HEK293T (cell line): ENCODE data around the gene ALOX12B.
"Not testable (repeated sequence)": the region's sequence is repeated elsewhere in the genome, so short reads cannot be mapped to it uniquely, and the experiment has no call there.

Source experiments
- CTCF ChIA-PET: fragments of 350-600 bp; formaldehyde crosslinking; extraction: SDS; loops from one replicate; lab custom pipeline; 2021; ENCODE audit warnings: antibody characterized with exemption, inconsistent platforms; lab: Yijun Ruan, JAX
- POLR2A ChIA-PET: fragments of 350-600 bp; formaldehyde crosslinking; extraction: SDS; loops from one replicate; lab custom pipeline; 2020; ENCODE audit warnings: antibody characterized with exemption, inconsistent platforms; lab: Yijun Ruan, JAX
- DNase-seq: peaks from one replicate; pipeline ENCODE4 v3.0.0; 2012; ENCODE audit warnings: mixed read lengths; ENCODE audit errors: extremely low spot score
- ARNT ChIP-seq: fragments of 450-650 bp; IDR thresholded peaks from 2 replicates; pipeline ENCODE4 v1.6.1; 2017; ENCODE audit warnings: mild to moderate bottlenecking
- BHLHE40 ChIP-seq: fragments of 450-650 bp; IDR thresholded peaks from 2 replicates; pipeline ENCODE4 v1.6.1; 2016; ENCODE audit warnings: mild to moderate bottlenecking, moderate library complexity, borderline replicate concordance
- CTBP1 ChIP-seq: fragments of 450-650 bp; IDR thresholded peaks from 2 replicates; pipeline ENCODE4 v1.6.1; 2016; ENCODE audit warnings: borderline replicate concordance
- ELF4 ChIP-seq: fragments of 450-650 bp; IDR thresholded peaks from 2 replicates; pipeline ENCODE4 v1.6.1; 2017; ENCODE audit warnings: antibody characterized with exemption
- FOXA1 ChIP-seq: fragments of 450-650 bp; IDR thresholded peaks from 2 replicates; pipeline ENCODE4 v1.6.1; 2016; ENCODE audit warnings: mild to moderate bottlenecking
- FOXK2 ChIP-seq: fragments of 450-650 bp; IDR thresholded peaks from 2 replicates; pipeline ENCODE4 v1.6.1; 2016; ENCODE audit warnings: mild to moderate bottlenecking
- FOXM1 ChIP-seq: fragments of 450-650 bp; IDR thresholded peaks from 2 replicates; pipeline ENCODE4 v1.6.1; 2017; ENCODE audit warnings: mild to moderate bottlenecking, borderline replicate concordance
- HDGF ChIP-seq: fragments of 450-650 bp; IDR thresholded peaks from 2 replicates; pipeline ENCODE4 v1.6.1; 2017; ENCODE audit warnings: antibody characterized with exemption, borderline replicate concordance
- L3MBTL2 ChIP-seq: fragments of 450-650 bp; conservative IDR thresholded peaks from 2 replicates; pipeline ENCODE4 v1.6.1; 2016; ENCODE audit warnings: mild to moderate bottlenecking
- LEF1 ChIP-seq: fragments of 450-650 bp; IDR thresholded peaks from 2 replicates; pipeline ENCODE4 v1.6.1; 2017; ENCODE audit warnings: mild to moderate bottlenecking, borderline replicate concordance
- NFRKB ChIP-seq: fragments of 450-650 bp; IDR thresholded peaks from 2 replicates; pipeline ENCODE4 v1.6.1; 2016; ENCODE audit warnings: mild to moderate bottlenecking, moderate library complexity
- PKNOX1 ChIP-seq: fragments of 450-650 bp; IDR thresholded peaks from 2 replicates; pipeline ENCODE4 v1.6.1; 2016
- SP1 ChIP-seq: fragments of 450-650 bp; IDR thresholded peaks from 2 replicates; pipeline ENCODE4 v1.6.1; 2017
- SUZ12 ChIP-seq: fragments of 450-650 bp; IDR thresholded peaks from 2 replicates; pipeline ENCODE4 v1.6.1; 2016; ENCODE audit warnings: mild to moderate bottlenecking
- TARDBP ChIP-seq: fragments of 450-650 bp; IDR thresholded peaks from 2 replicates; pipeline ENCODE4 v1.6.1; 2016
- ZNF384 ChIP-seq: fragments of 450-650 bp; IDR thresholded peaks from 2 replicates; pipeline ENCODE4 v1.6.1; 2016

ALOX12B gene

GRCh38 chr17:8080799-8081219 is 6.7 kb downstream of the ALOX12B start:
- ChIA-PET CTCF (interaction anchor here (0.6 to 2.1 kb wide), 5 partner anchors 10 to 838 kb away, joined by 3 to 8 read pairs (median 3); no protein-coding TSS in a partner anchor), POLR2A (interaction anchor here (1.0 kb wide), 1 partner anchor 18 kb away, joined by 4 read pairs; no protein-coding TSS in a partner anchor)
- DNase-seq: no peak
- TF ChIP-seq NFRKB (no peak), FOXA1 (no peak), CTBP1 (no peak), TARDBP (no peak), LEF1 (no peak), PKNOX1 (no peak), FOXK2 (no peak), L3MBTL2 (no peak), FOXM1 (no peak), SUZ12 (no peak), HDGF (no peak)

- peak; percentile 60; the same call in 1 of the 2 replicates for TF ChIP-seq L3MBTL2
- TF ChIP-seq HDGF: no peak
- ChIA-PET CTCF (interaction anchor here (0.6 to 2.1 kb wide), 5 partner anchors 10 to 838 kb away, joined by 3 to 8 read pairs (median 3); no protein-coding TSS in a partner anchor), POLR2A (interaction anchor here (1.0 kb wide), 1 partner anchor 18 kb away, joined by 4 read pairs; no protein-coding TSS in a partner anchor)
- DNase-seq: no peak
These were observed 7.2 kb downstream of the ALOX12B start for GRCh38 chr17:8080208-8080798.

GRCh38 chr17:8079291-8080207 is 8.0 kb downstream of the ALOX12B start:
- ChIA-PET CTCF (interaction anchor here (0.7 to 2.1 kb wide), 7 partner anchors 9 to 83 kb away, joined by 3 to 8 read pairs (median 3); no protein-coding TSS in a partner anchor), POLR2A (interaction anchor here (0.7 to 1.0 kb wide), 3 partner anchors 11 to 18 kb away, joined by 4 read pairs; no protein-coding TSS in a partner anchor)
- peak; percentile 90 for DNase-seq
- TF ChIP-seq BHLHE40 (no peak), L3MBTL2 (peak; percentile 59)

- CTCF ChIA-PET: interaction anchor here (0.9 to 1.0 kb wide), 2 partner anchors 15 to 41 kb away, joined by 3 read pairs; no protein-coding TSS in a partner anchor
- POLR2A ChIA-PET, DNase-seq: not testable (repeated sequence)
These were observed 9.6 kb downstream of the ALOX12B start for GRCh38 chr17:8077939-8078338.

- CTCF ChIA-PET: interaction anchor here (0.6 to 1.9 kb wide), 6 partner anchors 14 to 1519 kb away, joined by 3 to 5 read pairs (median 4); no protein-coding TSS in a partner anchor
- POLR2A ChIA-PET: interaction anchor here (1.0 kb wide), 1 partner anchor 97 kb away, joined by 3 read pairs; no protein-coding TSS in a partner anchor
- no peak for DNase-seq
- TF ChIP-seq FOXA1 (no peak), NFRKB (no peak), FOXK2 (no peak), HDGF (no peak), L3MBTL2 (no peak)
These were observed 10.8 kb downstream of the ALOX12B start for GRCh38 chr17:8076502-8077266.

- POLR2A ChIA-PET: interaction anchor here (1.0 kb wide), 1 partner anchor 98 kb away, joined by 3 read pairs; no protein-coding TSS in a partner anchor
- TF ChIP-seq LEF1 (no peak), NFRKB (no peak), FOXM1 (no peak), TARDBP (no peak), SP1 (no peak), SUZ12 (no peak), FOXK2 (no peak), ZNF384 (no peak), HDGF (no peak), L3MBTL2 (no peak), BHLHE40 (no peak), ELF4 (no peak), ARNT (no peak), PKNOX1 (no peak), CTBP1 (no peak), FOXA1 (no peak)
- CTCF ChIA-PET: interaction anchor here (1.0 to 1.9 kb wide), 4 partner anchors 7 to 43 kb away, joined by 3 to 5 read pairs (median 4); no protein-coding TSS in a partner anchor
- DNase-seq: no peak
These were observed 11.8 kb downstream of the ALOX12B start for GRCh38 chr17:8075574-8076342.
